ENCODE data around the gene IL6ST. TPM values are rescaled to one million over a fixed set of nuclear protein-coding genes. Genes with fewer than 3 reads are reported as not detected.
"Not testable (repeated sequence)": the region's sequence is repeated elsewhere in the genome, so short reads cannot be mapped to it uniquely, and the experiment has no call there.

The IL6ST gene
- polyA plus RNA-seq, 1 experiment: 167 TPM

DNA sequence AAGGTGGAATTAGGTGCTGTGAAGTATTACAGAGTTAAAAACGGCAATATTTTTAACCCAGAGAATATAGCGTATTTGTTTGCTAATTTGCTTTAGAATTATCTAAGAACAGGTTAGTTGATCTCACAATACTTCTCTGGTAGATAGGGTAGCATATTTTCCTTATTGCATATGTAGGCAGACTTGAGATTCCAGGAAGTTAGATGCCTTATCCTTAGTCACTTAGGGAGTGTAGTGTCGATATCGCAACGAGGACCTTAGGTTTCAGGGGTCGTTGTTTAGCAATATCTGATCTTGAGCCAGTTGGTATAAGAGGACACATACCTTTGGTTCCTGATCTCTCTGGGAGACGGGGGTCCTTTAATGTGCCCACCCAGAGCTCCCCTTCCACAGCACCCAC lies 28.5 kb upstream of the IL6ST start:
- no peaks in the 10 kb centered on the region for H3K27me3 ChIP-seq (ENCODE audit: control insufficient read depth, insufficient read depth, low read length)
- CTCF ChIA-PET: interaction anchor here (0.6 to 1.0 kb wide), 3 partner anchors 14 to 76 kb away, joined by 3 to 6 read pairs (median 5); no protein-coding TSS in a partner anchor
- POLR2A ChIA-PET: interaction anchor here (0.6 kb wide), 1 partner anchor 11 kb away, joined by 4 read pairs; no protein-coding TSS in a partner anchor
- H3K36me3 ChIP-seq (ENCODE audit: control insufficient read depth, insufficient read depth, low read length): no peaks in the 10 kb centered on the region
- no peak overlapping the region for H3K4me3 ChIP-seq (ENCODE audit: low read depth, low read length)
- no peak for DNase-seq (ENCODE audit: low read depth)
- TF ChIP-seq, protein P1, sequence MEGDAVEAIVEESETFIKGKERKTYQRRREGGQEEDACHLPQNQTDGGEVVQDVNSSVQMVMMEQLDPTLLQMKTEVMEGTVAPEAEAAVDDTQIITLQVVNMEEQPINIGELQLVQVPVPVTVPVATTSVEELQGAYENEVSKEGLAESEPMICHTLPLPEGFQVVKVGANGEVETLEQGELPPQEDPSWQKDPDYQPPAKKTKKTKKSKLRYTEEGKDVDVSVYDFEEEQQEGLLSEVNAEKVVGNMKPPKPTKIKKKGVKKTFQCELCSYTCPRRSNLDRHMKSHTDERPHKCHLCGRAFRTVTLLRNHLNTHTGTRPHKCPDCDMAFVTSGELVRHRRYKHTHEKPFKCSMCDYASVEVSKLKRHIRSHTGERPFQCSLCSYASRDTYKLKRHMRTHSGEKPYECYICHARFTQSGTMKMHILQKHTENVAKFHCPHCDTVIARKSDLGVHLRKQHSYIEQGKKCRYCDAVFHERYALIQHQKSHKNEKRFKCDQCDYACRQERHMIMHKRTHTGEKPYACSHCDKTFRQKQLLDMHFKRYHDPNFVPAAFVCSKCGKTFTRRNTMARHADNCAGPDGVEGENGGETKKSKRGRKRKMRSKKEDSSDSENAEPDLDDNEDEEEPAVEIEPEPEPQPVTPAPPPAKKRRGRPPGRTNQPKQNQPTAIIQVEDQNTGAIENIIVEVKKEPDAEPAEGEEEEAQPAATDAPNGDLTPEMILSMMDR (IDR thresholded peaks at IDR 0.05; ENCODE audit: insufficient read depth, low read depth, low read length): no peak

DNA sequence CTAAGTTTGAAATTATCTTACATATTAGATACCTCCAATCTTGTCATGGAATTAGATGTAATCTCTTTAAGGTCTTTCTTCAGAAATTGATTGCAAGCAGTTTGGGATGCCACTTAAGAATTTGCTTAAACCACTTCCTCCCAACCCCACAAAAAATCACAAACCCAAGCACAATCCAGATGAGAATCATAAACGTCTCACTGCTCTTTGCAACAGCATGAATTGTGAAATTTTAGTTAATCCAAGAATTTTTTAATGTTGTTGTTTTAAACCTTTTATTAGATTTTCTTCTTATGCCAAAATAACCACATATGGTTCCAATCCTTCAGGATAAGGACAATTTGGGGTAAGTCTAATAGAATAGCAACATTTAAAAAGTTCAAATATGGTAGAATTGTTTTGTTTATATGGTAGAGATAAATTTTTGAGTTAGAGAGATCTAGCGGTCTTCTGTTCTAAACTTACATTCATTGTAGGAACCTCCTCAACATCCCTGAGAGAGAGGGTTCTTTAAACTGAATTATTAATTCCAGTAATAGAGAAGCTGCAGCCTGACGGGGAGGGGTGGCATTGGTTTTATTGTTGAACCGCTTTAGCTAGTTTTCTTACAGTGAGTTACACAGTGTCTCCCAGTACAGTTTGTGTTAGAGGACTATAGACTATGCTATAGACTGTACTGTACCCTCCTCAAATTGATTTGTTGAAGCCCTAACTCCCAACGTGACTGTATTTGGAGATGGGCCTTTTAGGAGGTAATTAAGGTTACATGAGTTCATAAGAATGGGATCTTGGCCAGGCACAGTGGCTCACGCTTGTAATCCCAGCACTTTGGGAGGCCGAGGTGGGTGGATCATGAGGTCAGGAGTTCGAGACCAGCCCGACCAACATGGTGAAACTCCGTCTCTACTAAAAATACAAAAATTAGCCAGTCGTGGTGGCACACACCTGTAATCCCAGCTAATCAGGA lies 24.8 kb upstream of the IL6ST start:
- H3K27me3 ChIP-seq (ENCODE audit: control insufficient read depth, insufficient read depth, low read length): no peaks in the 10 kb centered on the region
- no peak overlapping the region for H3K4me3 ChIP-seq (ENCODE audit: low read depth, low read length)
- ChIA-PET CTCF (interaction anchor here (1.4 kb wide), 1 partner anchor 8 kb away, joined by 3 read pairs; no protein-coding TSS in a partner anchor), POLR2A (interaction anchor here (0.6 kb wide), 3 partner anchors 25 to 223 kb away, joined by 5 to 9 read pairs (median 6); partner anchors contain the start of gene IL6ST)
- TF ChIP-seq, protein P1 (IDR thresholded peaks at IDR 0.05; ENCODE audit: insufficient read depth, low read depth, low read length): no peak
- peak; percentile 88 for DNase-seq (ENCODE audit: low read depth)
- H3K36me3 ChIP-seq (ENCODE audit: control insufficient read depth, insufficient read depth, low read length): no peaks in the 10 kb centered on the region

DNA sequence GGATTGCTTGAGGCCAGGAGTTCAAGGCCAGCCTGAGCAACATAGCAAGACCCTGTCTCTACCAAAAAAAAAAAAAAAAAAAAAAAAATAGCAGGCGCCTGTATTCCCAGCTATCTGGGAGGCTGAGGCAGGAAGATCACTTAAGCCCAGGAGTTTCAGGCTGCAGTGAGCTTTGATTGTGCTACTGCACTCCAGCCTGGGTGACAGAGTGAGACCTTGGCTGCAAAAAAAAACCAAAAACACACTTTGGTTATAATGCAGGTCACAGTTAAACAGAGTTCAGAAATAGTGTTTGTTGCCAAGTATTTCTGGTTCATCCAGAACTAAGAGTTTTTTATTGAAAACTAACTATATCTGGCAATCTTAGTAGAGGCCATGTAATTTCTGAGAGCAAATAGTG lies 24.1 kb upstream of the IL6ST start:
- no peak for DNase-seq (ENCODE audit: low read depth)
- Histone ChIP-seq H3K27me3 (ENCODE audit: control insufficient read depth, insufficient read depth, low read length) (no peaks in the 10 kb centered on the region), H3K36me3 (ENCODE audit: control insufficient read depth, insufficient read depth, low read length) (no peaks in the 10 kb centered on the region), H3K4me3 (ENCODE audit: low read depth, low read length) (no peak overlapping the region)
- POLR2A ChIA-PET: interaction anchor here (0.6 kb wide), 2 partner anchors 24 to 28 kb away, joined by 5 to 9 read pairs; partner anchors contain the start of gene IL6ST
- TF ChIP-seq, protein P1 (IDR thresholded peaks at IDR 0.05; ENCODE audit: insufficient read depth, low read depth, low read length): no peak
- CTCF ChIA-PET: interaction anchor here (0.6 to 1.2 kb wide), 2 partner anchors 11 to 181 kb away, joined by 3 read pairs; no protein-coding TSS in a partner anchor

DNA sequence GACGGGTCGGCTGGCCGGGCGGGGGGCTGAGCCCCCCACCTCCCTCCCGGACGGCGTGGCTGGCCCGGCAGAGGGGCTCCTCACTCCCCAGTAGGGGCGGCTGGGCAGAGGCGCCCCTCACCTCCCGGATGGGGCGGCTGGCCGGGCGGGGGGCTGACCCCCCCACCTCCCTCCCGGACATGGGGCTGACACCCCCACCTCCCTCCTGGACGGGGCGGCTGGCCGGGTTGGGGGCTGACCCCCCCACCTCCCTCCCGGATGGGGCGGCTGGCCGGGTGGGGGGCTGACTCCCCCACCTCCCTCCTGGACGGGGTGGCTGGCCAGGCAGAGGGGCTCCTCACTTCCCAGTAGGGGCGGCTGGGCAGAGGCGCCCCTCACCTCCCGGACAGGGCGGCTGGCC lies 19.9 kb upstream of the IL6ST start:
- H3K4me3 ChIP-seq (ENCODE audit: low read depth, low read length); CTCF ChIA-PET; POLR2A ChIA-PET; H3K36me3 ChIP-seq (ENCODE audit: control insufficient read depth, insufficient read depth, low read length); DNase-seq (ENCODE audit: low read depth); H3K27me3 ChIP-seq (ENCODE audit: control insufficient read depth, insufficient read depth, low read length): not testable (repeated sequence)

DNA sequence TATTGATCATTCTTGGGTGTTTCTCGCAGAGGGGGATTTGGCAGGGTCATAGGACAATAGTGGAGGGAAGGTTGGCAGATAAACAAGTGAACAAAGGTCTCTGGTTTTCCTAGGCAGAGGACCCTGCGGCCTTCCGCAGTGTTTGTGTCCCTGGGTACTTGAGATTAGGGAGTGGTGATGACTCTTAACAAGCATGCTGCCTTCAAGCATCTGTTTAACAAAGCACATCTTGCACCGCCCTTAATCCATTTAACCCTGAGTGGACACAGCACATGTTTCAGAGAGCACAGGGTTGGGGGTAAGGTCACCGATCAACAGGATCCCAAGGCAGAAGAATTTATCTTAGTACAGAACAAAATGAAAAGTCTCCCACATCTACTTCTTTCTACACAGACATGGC lies 19.2 kb upstream of the IL6ST start:
- CTCF ChIA-PET; H3K36me3 ChIP-seq (ENCODE audit: control insufficient read depth, insufficient read depth, low read length); H3K4me3 ChIP-seq (ENCODE audit: low read depth, low read length); POLR2A ChIA-PET; H3K27me3 ChIP-seq (ENCODE audit: control insufficient read depth, insufficient read depth, low read length); DNase-seq (ENCODE audit: low read depth): not testable (repeated sequence)

- ChIA-PET CTCF (interaction anchor here (1.2 to 1.5 kb wide), 2 partner anchors 8 to 10 kb away, joined by 3 to 4 read pairs; no protein-coding TSS in a partner anchor), POLR2A (interaction anchor here (0.6 kb wide), 1 partner anchor 11 kb away, joined by 4 read pairs; no protein-coding TSS in a partner anchor)
- no peak overlapping the region for H3K4me3 ChIP-seq (ENCODE audit: low read depth, low read length)
- no peaks in the 10 kb centered on the region for H3K27me3 ChIP-seq (ENCODE audit: control insufficient read depth, insufficient read depth, low read length)
- peak; percentile 38 for DNase-seq (ENCODE audit: low read depth)
- H3K36me3 ChIP-seq (ENCODE audit: control insufficient read depth, insufficient read depth, low read length): no peaks in the 10 kb centered on the region
- TF ChIP-seq, protein P1 (IDR thresholded peaks at IDR 0.05; ENCODE audit: insufficient read depth, low read depth, low read length): no peak
Observed at GRCh38 chr5:56012281-56012963, 17.7 kb upstream of the IL6ST start.

Data from BJ (cell line).